Upper lobe of left lung (tissue), 4 donors: Measurements from ENCODE around the gene ZNF710.

Experiments
- POLR2A ChIP-seq, 4 donors: fragments of 450-650 bp; IDR thresholded peaks; one replicate each; pipeline ENCODE4 v1.5.1; 2016 to 2017; ENCODE audit warnings: antibody characterized with exemption in 4 of 4, mild to moderate bottlenecking in 2 of 4
- TF ChIP-seq, protein P1 (sequence below), 6 experiments: fragments of 450-650 bp in 4 of 6; fragments of 200-600 bp in 2 of 6; sonication (generic) in 2 of 6; IDR thresholded peaks; one replicate each; pipeline ENCODE4 v1.5.1; 2016 to 2019; ENCODE audit warnings: antibody characterized with exemption in 6 of 6

DNA sequence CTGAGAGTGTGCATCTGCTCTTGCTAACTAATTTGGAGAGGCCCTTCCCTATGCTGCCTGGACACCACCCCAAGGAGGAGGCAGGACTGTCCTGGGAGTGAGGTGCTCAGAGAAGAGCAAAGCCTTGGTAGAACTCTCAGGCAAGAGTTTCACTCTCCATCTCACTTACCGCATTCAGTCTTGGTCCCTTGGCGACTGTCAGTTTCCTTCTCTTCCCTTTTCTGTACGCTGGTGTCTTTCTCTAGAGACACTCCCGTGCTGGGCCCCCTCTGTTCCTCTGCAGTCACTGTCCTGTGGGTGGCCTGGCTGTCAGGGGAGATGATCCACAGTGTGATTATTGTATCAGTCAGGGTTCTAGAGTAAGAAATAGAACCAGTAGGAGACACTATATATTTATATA, 57.2 kb downstream of the ZNF710 start:
- TF ChIP-seq POLR2A (IDR thresholded peaks at IDR 0.05): no peak
- TF ChIP-seq, protein P1, sequence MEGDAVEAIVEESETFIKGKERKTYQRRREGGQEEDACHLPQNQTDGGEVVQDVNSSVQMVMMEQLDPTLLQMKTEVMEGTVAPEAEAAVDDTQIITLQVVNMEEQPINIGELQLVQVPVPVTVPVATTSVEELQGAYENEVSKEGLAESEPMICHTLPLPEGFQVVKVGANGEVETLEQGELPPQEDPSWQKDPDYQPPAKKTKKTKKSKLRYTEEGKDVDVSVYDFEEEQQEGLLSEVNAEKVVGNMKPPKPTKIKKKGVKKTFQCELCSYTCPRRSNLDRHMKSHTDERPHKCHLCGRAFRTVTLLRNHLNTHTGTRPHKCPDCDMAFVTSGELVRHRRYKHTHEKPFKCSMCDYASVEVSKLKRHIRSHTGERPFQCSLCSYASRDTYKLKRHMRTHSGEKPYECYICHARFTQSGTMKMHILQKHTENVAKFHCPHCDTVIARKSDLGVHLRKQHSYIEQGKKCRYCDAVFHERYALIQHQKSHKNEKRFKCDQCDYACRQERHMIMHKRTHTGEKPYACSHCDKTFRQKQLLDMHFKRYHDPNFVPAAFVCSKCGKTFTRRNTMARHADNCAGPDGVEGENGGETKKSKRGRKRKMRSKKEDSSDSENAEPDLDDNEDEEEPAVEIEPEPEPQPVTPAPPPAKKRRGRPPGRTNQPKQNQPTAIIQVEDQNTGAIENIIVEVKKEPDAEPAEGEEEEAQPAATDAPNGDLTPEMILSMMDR (IDR thresholded peaks at IDR 0.05): no peak
